ENCODE measurements around the gene PRKAG1. TPM values are rescaled to one million over a fixed set of nuclear protein-coding genes. Genes with fewer than 3 reads are reported as not detected.
A peak's percentile ranks its signal among the peaks of the same experiment; 100 is the strongest.

PRKAG1 gene
- total RNA-seq, 1 experiment from 2014 or later: 80.3 TPM

DNA sequence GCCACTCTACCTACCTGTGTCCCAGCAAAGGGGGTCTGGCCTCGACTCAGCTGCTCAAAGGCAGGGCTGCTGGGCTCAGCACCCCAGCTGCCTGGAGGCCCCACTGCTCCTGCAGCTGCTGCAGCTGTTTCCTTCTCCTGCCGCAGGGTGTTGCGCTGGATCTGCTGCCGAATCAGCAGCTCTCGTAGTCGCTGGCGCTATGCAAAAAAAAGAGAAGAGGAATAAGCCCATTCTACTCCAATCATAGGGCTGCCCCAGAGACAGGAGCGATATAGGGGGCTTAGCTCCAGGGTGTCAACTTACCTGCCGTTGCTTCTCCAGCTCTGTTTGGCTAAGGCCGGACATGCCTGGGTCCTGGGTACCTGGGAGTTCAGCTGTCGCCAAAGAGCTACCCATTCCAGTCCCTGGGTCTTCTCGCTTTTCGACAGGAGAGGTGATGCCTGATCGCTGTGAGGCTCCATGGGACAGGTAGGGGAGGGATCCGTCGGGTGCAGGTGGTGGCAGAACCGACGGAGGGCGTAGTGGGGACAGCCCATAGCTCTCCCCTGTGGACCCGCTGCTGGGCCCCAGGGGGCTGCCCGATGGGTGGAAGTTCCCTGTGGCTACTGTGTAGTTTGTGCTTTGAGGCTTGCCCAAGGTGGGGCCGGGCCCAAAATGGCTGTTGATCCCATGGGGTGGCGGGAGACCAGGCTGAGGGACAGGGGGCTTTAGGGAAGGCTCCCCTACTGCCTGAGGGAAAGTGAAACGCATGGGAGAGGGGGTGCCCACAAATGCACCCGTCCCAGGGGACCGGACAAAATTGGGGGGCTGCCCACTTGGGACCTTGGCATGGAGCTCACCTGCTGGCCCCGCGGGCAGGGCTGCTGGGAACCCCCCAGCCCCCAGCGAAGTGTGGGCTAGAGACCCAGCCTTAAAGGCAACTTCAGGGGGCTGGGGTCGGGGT lies 21.1 kb upstream of the PRKAG1 start:
- Mint-ChIP-seq H3K4me3 (ENCODE audit: unreplicated experiment) (no peak overlapping the region), H3K9me3 (ENCODE audit: unreplicated experiment) (no peaks in the 10 kb centered on the region), H3K27ac (ENCODE audit: low read depth, unreplicated experiment) (peak overlapping the region; percentile 83), H3K27me3 (ENCODE audit: insufficient read depth, unreplicated experiment) (no peaks in the 10 kb centered on the region), H3K4me1 (ENCODE audit: insufficient read depth, unreplicated experiment) (no peaks in the 10 kb centered on the region), H3K36me3 (ENCODE audit: insufficient read depth, unreplicated experiment) (peaks cover 76% of the 10 kb centered on the region)
- intact Hi-C loops (cut with micrococcal nuclease): no loop called here
- DNase-seq (ENCODE audit: unreplicated experiment): no peak
- no TSS peak for BruUV-seq (replicated peaks)
- TF ChIP-seq, protein P1, sequence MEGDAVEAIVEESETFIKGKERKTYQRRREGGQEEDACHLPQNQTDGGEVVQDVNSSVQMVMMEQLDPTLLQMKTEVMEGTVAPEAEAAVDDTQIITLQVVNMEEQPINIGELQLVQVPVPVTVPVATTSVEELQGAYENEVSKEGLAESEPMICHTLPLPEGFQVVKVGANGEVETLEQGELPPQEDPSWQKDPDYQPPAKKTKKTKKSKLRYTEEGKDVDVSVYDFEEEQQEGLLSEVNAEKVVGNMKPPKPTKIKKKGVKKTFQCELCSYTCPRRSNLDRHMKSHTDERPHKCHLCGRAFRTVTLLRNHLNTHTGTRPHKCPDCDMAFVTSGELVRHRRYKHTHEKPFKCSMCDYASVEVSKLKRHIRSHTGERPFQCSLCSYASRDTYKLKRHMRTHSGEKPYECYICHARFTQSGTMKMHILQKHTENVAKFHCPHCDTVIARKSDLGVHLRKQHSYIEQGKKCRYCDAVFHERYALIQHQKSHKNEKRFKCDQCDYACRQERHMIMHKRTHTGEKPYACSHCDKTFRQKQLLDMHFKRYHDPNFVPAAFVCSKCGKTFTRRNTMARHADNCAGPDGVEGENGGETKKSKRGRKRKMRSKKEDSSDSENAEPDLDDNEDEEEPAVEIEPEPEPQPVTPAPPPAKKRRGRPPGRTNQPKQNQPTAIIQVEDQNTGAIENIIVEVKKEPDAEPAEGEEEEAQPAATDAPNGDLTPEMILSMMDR (IDR thresholded peaks at IDR 0.05; ENCODE audit: unreplicated experiment): no peak
- ChIA-PET CTCF (interaction anchor here (0.6 to 0.7 kb wide), 2 partner anchors 81 to 225 kb away, joined by 3 read pairs; no protein-coding TSS in a partner anchor), POLR2A (no interaction called here)

DNA sequence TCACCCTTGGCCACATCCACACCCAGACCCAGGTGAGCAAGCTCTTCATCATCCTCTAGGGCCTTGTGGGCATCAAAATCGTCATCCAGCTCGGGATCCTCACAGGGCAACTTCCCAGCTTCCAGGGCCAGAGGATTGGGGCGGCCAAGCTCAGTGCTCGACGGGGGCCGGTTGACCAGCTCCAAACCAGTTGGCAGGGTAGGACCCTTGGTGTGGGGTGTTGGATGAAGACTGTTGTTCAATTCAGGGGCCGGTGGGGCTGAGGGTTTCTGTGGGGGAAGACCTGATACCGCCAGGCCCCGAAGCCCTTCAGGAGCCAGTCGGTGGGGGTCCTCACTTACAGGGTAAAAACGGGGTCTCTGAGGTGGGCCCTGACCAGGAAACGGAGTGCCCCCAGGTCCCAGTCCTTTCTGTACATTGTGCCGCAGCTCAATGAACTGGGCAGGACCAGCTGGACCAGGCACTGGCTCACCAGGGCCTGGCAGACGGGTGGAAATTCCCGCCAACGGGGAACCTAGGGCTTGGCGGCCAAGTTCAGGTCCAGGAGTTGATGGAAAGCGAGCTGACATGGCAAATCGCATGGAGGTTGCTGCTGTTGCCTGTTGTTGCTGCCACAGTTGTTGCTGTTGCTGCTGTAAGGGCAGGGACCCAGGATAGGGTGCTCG lies 19.8 kb upstream of the PRKAG1 start:
- POLR2A ChIA-PET: interaction anchor here (0.6 to 1.4 kb wide), 2 partner anchors 16 to 21 kb away, joined by 3 to 5 read pairs; no protein-coding TSS in a partner anchor
- Mint-ChIP-seq H3K27me3 (ENCODE audit: insufficient read depth, unreplicated experiment) (no peaks in the 10 kb centered on the region), H3K27ac (ENCODE audit: low read depth, unreplicated experiment) (no peak overlapping the region), H3K4me1 (ENCODE audit: insufficient read depth, unreplicated experiment) (no peaks in the 10 kb centered on the region), H3K9me3 (ENCODE audit: unreplicated experiment) (no peaks in the 10 kb centered on the region), H3K4me3 (ENCODE audit: unreplicated experiment) (no peak overlapping the region), H3K36me3 (ENCODE audit: insufficient read depth, unreplicated experiment) (peaks cover 64% of the 10 kb centered on the region)
- no TSS peak for BruUV-seq (replicated peaks)
- DNase-seq (ENCODE audit: unreplicated experiment): no peak
- TF ChIP-seq, protein P1 (IDR thresholded peaks at IDR 0.05; ENCODE audit: unreplicated experiment): no peak
- intact Hi-C loops (cut with micrococcal nuclease): no loop called here
- CTCF ChIA-PET: interaction anchor here (0.5 to 0.6 kb wide), 3 partner anchors 303 to 623 kb away, joined by 3 read pairs; no protein-coding TSS in a partner anchor

DNA sequence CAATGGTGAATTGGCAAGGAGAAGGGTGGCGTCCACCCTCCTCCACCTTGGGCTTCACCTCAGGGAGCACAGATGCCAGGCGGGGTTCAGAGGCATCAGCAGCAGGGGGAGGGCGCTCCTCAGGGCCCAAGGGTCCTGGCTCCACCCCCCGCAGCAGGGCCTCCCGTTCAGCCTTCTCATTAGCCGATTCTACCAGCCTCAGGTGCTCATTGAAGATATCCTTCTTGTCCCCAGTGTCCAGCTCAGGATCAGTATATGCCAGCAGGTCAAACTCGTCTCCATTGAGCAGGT lies 19.3 kb upstream of the PRKAG1 start:
- TF ChIP-seq, protein P1 (IDR thresholded peaks at IDR 0.05; ENCODE audit: unreplicated experiment): no peak
- H3K36me3 Mint-ChIP-seq (ENCODE audit: insufficient read depth, unreplicated experiment): peaks cover 61% of the 10 kb centered on the region
- POLR2A ChIA-PET: interaction anchor here (1.4 kb wide), 1 partner anchor 21 kb away, joined by 5 read pairs; no protein-coding TSS in a partner anchor
- no peak for DNase-seq (ENCODE audit: unreplicated experiment)
- no peak overlapping the region for H3K4me3 Mint-ChIP-seq (ENCODE audit: unreplicated experiment)
- BruUV-seq (replicated peaks): TSS peak; percentile 6
- no peaks in the 10 kb centered on the region for H3K4me1 Mint-ChIP-seq (ENCODE audit: insufficient read depth, unreplicated experiment)
- H3K27me3 Mint-ChIP-seq (ENCODE audit: insufficient read depth, unreplicated experiment): no peaks in the 10 kb centered on the region
- CTCF ChIA-PET: interaction anchor here (0.5 to 0.6 kb wide), 2 partner anchors 57 to 623 kb away, joined by 3 read pairs; partner anchors contain the start of gene DHH
- intact Hi-C loops (cut with micrococcal nuclease): no loop called here
- no peak overlapping the region for H3K27ac Mint-ChIP-seq (ENCODE audit: low read depth, unreplicated experiment)
- H3K9me3 Mint-ChIP-seq (ENCODE audit: unreplicated experiment): no peaks in the 10 kb centered on the region

Measured in MCF 10A (cell line).